ENCODE data around the gene NSRP1.

DNA sequence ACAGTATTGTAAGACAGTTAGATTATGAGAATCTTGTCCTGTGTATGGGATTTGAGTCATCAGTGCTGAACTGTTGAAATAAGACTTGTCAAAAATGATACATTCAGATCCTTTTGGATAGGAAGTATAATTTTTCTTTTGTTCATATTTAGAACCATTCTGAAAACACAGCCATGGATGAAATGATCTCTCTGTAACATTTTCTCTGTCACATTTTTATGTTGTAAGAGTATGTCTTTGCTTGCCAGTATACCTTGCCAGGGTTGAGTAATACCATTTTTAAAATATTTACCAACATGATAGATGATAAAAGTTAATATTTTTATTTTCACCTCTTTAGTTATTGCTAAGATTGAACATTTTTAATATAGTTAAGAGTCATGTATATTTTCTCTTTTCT lies 45.0 kb downstream of the NSRP1 start:
- no peak for TF ChIP-seq SETDB1 (IDR thresholded peaks at IDR 0.05; ENCODE audit: insufficient read length, low read length)
- TF ChIP-seq ZNF768 (tag by site-specific recombination; IDR thresholded peaks at IDR 0.05): no peak
- no peak for TF ChIP-seq ZFP3 (tag by site-specific recombination; IDR thresholded peaks at IDR 0.05; ENCODE audit: low read depth)
- TF ChIP-seq CTCF (tag by site-specific recombination; IDR thresholded peaks at IDR 0.05): no peak
- no peak for TF ChIP-seq ZNF391 (tag by site-specific recombination; IDR thresholded peaks at IDR 0.05; ENCODE audit: borderline replicate concordance, low read depth)
- TF ChIP-seq ZNF513 (tag by site-specific recombination; IDR thresholded peaks at IDR 0.05): no peak
- TF ChIP-seq ZNF785 (tag by site-specific recombination; IDR thresholded peaks at IDR 0.05): no peak
- no peak for TF ChIP-seq ZNF488 (tag by site-specific recombination; IDR thresholded peaks at IDR 0.05)
- TF ChIP-seq, protein P1, sequence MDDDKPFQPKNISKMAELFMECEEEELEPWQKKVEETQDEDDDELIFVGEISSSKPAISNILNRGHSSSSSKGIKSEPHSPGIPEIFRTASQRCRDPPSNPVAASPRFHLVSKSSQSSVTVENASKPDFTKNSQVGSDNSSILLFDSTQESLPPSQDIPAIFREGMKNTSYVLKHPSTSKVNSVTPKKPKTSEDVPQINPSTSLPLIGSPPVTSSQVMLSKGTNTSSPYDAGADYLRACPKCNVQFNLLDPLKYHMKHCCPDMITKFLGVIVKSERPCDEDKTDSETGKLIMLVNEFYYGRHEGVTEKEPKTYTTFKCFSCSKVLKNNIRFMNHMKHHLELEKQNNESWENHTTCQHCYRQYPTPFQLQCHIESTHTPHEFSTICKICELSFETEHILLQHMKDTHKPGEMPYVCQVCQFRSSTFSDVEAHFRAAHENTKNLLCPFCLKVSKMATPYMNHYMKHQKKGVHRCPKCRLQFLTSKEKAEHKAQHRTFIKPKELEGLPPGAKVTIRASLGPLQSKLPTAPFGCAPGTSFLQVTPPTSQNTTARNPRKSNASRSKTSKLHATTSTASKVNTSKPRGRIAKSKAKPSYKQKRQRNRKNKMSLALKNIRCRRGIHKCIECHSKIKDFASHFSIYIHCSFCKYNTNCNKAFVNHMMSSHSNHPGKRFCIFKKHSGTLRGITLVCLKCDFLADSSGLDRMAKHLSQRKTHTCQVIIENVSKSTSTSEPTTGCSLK (tag by site-specific recombination; IDR thresholded peaks at IDR 0.05): no peak
- no peak for TF ChIP-seq ZNF621 (tag by site-specific recombination; IDR thresholded peaks at IDR 0.05)
- no peak for TF ChIP-seq KLF9 (tag by site-specific recombination; IDR thresholded peaks at IDR 0.05; ENCODE audit: low read depth)
- TF ChIP-seq ZNF335 (tag by site-specific recombination; conservative IDR thresholded peaks at IDR 0.05): no peak
- TF ChIP-seq, protein P2, sequence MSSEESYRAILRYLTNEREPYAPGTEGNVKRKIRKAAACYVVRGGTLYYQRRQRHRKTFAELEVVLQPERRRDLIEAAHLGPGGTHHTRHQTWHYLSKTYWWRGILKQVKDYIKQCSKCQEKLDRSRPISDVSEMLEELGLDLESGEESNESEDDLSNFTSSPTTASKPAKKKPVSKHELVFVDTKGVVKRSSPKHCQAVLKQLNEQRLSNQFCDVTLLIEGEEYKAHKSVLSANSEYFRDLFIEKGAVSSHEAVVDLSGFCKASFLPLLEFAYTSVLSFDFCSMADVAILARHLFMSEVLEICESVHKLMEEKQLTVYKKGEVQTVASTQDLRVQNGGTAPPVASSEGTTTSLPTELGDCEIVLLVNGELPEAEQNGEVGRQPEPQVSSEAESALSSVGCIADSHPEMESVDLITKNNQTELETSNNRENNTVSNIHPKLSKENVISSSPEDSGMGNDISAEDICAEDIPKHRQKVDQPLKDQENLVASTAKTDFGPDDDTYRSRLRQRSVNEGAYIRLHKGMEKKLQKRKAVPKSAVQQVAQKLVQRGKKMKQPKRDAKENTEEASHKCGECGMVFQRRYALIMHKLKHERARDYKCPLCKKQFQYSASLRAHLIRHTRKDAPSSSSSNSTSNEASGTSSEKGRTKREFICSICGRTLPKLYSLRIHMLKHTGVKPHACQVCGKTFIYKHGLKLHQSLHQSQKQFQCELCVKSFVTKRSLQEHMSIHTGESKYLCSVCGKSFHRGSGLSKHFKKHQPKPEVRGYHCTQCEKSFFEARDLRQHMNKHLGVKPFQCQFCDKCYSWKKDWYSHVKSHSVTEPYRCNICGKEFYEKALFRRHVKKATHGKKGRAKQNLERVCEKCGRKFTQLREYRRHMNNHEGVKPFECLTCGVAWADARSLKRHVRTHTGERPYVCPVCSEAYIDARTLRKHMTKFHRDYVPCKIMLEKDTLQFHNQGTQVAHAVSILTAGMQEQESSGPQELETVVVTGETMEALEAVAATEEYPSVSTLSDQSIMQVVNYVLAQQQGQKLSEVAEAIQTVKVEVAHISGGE (tag by site-specific recombination; conservative IDR thresholded peaks at IDR 0.05; ENCODE audit: low read depth): no peak
